GM12892 (cell line): ENCODE results near the gene PC.

Experiments
- POLR2AphosphoS5 ChIP-seq: IDR thresholded peaks from 2 replicates; pipeline ENCODE4 v1.6.1; 2011; ENCODE audit warnings: low read depth, low read length, control low read depth
- TAF1 ChIP-seq: IDR thresholded peaks from 2 replicates; pipeline ENCODE4 v1.6.1; 2011; ENCODE audit warnings: low read depth, mild to moderate bottlenecking, control low read depth, low read length, borderline replicate concordance

GRCh38 chr11:66953081-66953833, 4.9 kb downstream of the PC start:
- TF ChIP-seq TAF1: no peak
- TF ChIP-seq POLR2AphosphoS5: no peak
